Measurements from ENCODE around the gene GPER1.

- TF ChIP-seq, protein P1, sequence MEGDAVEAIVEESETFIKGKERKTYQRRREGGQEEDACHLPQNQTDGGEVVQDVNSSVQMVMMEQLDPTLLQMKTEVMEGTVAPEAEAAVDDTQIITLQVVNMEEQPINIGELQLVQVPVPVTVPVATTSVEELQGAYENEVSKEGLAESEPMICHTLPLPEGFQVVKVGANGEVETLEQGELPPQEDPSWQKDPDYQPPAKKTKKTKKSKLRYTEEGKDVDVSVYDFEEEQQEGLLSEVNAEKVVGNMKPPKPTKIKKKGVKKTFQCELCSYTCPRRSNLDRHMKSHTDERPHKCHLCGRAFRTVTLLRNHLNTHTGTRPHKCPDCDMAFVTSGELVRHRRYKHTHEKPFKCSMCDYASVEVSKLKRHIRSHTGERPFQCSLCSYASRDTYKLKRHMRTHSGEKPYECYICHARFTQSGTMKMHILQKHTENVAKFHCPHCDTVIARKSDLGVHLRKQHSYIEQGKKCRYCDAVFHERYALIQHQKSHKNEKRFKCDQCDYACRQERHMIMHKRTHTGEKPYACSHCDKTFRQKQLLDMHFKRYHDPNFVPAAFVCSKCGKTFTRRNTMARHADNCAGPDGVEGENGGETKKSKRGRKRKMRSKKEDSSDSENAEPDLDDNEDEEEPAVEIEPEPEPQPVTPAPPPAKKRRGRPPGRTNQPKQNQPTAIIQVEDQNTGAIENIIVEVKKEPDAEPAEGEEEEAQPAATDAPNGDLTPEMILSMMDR (IDR thresholded peaks at IDR 0.05) = no peak
- TF ChIP-seq POLR2A (IDR thresholded peaks at IDR 0.05) = no peak
Measured at GRCh38 chr7:1121476-1121875, 33.6 kb downstream of the GPER1 start.

Measured in lower leg skin (tissue), 3 donors.